ENCODE data around the gene ZBTB5.
"Not testable (repeated sequence)": the region's sequence is repeated elsewhere in the genome, so short reads cannot be mapped to it uniquely, and the experiment has no call there.

GRCh38 chr9:37510053-37510452, 44.8 kb upstream of the ZBTB5 start:
- TF ChIP-seq CTCF (conservative IDR thresholded peaks at IDR 0.05; ENCODE audit: low read depth, low read length); USF2 (IDR thresholded peaks at IDR 0.05; ENCODE audit: low read depth, low read length); POLR2A (IDR thresholded peaks at IDR 0.05; ENCODE audit: low read depth, low read length); MAFK (IDR thresholded peaks at IDR 0.05; ENCODE audit: low read depth, low read length); BHLHE40 (IDR thresholded peaks at IDR 0.05; ENCODE audit: low read depth, low read length); MXI1 (IDR thresholded peaks at IDR 0.05; ENCODE audit: borderline replicate concordance, low read depth, low read length); NFE2L2 (IDR thresholded peaks at IDR 0.05; ENCODE audit: low read depth, low read length); FOS (IDR thresholded peaks at IDR 0.05; ENCODE audit: low read depth, low read length); CHD1 (IDR thresholded peaks at IDR 0.05; ENCODE audit: low read depth, low read length): not testable (repeated sequence)

All from IMR-90 (cell line).